H9 (cell line): ENCODE results near the gene FUCA1. TPM values are rescaled to one million over a fixed set of nuclear protein-coding genes. Genes with fewer than 3 reads are reported as not detected.
"Not testable (repeated sequence)": the region's sequence is repeated elsewhere in the genome, so short reads cannot be mapped to it uniquely, and the experiment has no call there.

Experiments
- DNase-seq: peaks from one replicate; pipeline ENCODE4 v3.0.0-alpha.2; 2017
- H2AFZ ChIP-seq: one replicate; pipeline ENCODE4 v1.6.1; 2013; ENCODE audit warnings: mild to moderate bottlenecking, low read length, control low read depth, moderate library complexity
- H2AK5ac ChIP-seq: 2 replicates; pipeline ENCODE4 v1.6.1; 2013; ENCODE audit warnings: low read length, control low read depth, mixed read lengths; ENCODE audit not compliant: insufficient read length
- H2BK120ac ChIP-seq: one replicate; pipeline ENCODE4 v1.6.1; 2013; ENCODE audit warnings: low read depth, mild to moderate bottlenecking, low read length, control low read depth, inconsistent platforms; ENCODE audit not compliant: poor library complexity, severe bottlenecking
- H2BK12ac ChIP-seq: 2 replicates; pipeline ENCODE4 v1.6.1; 2013; ENCODE audit warnings: low read length, control low read depth, mixed read lengths, low read depth; ENCODE audit not compliant: insufficient read length
- H2BK15ac ChIP-seq: 2 replicates; pipeline ENCODE4 v1.6.1; 2013; ENCODE audit warnings: low read depth, low read length, control low read depth
- H2BK20ac ChIP-seq: one replicate; pipeline ENCODE4 v1.6.1; 2013; ENCODE audit warnings: low read depth, mild to moderate bottlenecking, low read length, control low read depth, inconsistent platforms; ENCODE audit not compliant: poor library complexity, severe bottlenecking
- H2BK5ac ChIP-seq: 2 replicates; pipeline ENCODE4 v1.6.1; 2013; ENCODE audit warnings: low read length, control low read depth, mixed read lengths; ENCODE audit not compliant: insufficient read length
- H3K14ac ChIP-seq: 2 replicates; pipeline ENCODE4 v1.6.1; 2013; ENCODE audit warnings: low read length, control low read depth; ENCODE audit not compliant: insufficient read depth
- H3K18ac ChIP-seq: 2 replicates; pipeline ENCODE4 v1.6.1; 2013; ENCODE audit warnings: low read depth, mild to moderate bottlenecking, mixed read lengths, low read length, control low read depth; ENCODE audit not compliant: insufficient read length
- H3K23ac ChIP-seq: 2 replicates; pipeline ENCODE4 v1.6.1; 2013; ENCODE audit warnings: low read length, control low read depth, mixed read lengths, low read depth; ENCODE audit not compliant: insufficient read length
- H3K23me2 ChIP-seq: 2 replicates; pipeline ENCODE4 v1.6.1; 2013; ENCODE audit warnings: low read depth, mild to moderate bottlenecking, mixed read lengths, low read length, control low read depth; ENCODE audit not compliant: insufficient read length, poor library complexity, severe bottlenecking
- H3K27ac ChIP-seq: 2 replicates; pipeline ENCODE4 v1.5.1; 2013; ENCODE audit warnings: low read length, control low read depth, mixed read lengths, low read depth; ENCODE audit not compliant: insufficient read length
- H3K27me3 ChIP-seq: 2 replicates; pipeline ENCODE4 v1.6.1; 2013; ENCODE audit warnings: low read length, control low read depth, inconsistent platforms; ENCODE audit not compliant: insufficient read depth
- H3K4ac ChIP-seq: 2 replicates; pipeline ENCODE4 v1.6.1; 2013; ENCODE audit warnings: low read depth, mild to moderate bottlenecking, control low read depth, inconsistent platforms, low read length, moderate library complexity
- H3K4me1 ChIP-seq: 2 replicates; pipeline ENCODE4 v1.6.1; 2013; ENCODE audit warnings: low read length, control low read depth, inconsistent platforms; ENCODE audit not compliant: insufficient read depth
- H3K4me2 ChIP-seq: 2 replicates; pipeline ENCODE4 v1.6.1; 2013; ENCODE audit warnings: low read length, control low read depth, mixed read lengths; ENCODE audit not compliant: insufficient read length, insufficient read depth
- H3K56ac ChIP-seq: 2 replicates; pipeline ENCODE4 v1.6.1; 2013; ENCODE audit warnings: low read depth, mild to moderate bottlenecking, mixed read lengths, low read length, control low read depth; ENCODE audit not compliant: insufficient read length
- H3K79me1 ChIP-seq: 2 replicates; pipeline ENCODE4 v1.6.1; 2013; ENCODE audit warnings: low read depth, mild to moderate bottlenecking, moderate library complexity, low read length, control low read depth, inconsistent platforms; ENCODE audit not compliant: insufficient read depth, poor library complexity, severe bottlenecking
- H3K79me2 ChIP-seq: 2 replicates; pipeline ENCODE4 v1.6.1; 2013; ENCODE audit warnings: low read length, control low read depth, inconsistent platforms; ENCODE audit not compliant: insufficient read depth
- H3K9ac ChIP-seq: 2 replicates; pipeline ENCODE4 v1.6.1; 2013; ENCODE audit warnings: low read length, control low read depth, mixed read lengths; ENCODE audit not compliant: insufficient read length; ENCODE audit errors: extremely low read depth
- H3K9me3 ChIP-seq: one replicate; pipeline ENCODE4 v1.6.1; 2013; ENCODE audit warnings: low read depth, low read length, inconsistent platforms; ENCODE audit not compliant: control insufficient read depth
- H3T11ph ChIP-seq: one replicate; pipeline ENCODE4 v1.6.1; 2013; ENCODE audit warnings: mild to moderate bottlenecking, low read length, control low read depth, inconsistent platforms
- H4K20me1 ChIP-seq: one replicate; pipeline ENCODE4 v1.6.1; 2013; ENCODE audit not compliant: control insufficient read depth, insufficient read length, insufficient read depth
- H4K5ac ChIP-seq: 2 replicates; pipeline ENCODE4 v1.6.1; 2013; ENCODE audit warnings: low read depth, mild to moderate bottlenecking, mixed read lengths, low read length, control low read depth; ENCODE audit not compliant: insufficient read length
- H4K8ac ChIP-seq: replicated peaks from 2 replicates; pipeline ENCODE4 v1.6.1; 2013; ENCODE audit warnings: low read length, control low read depth, mixed read lengths, low read depth; ENCODE audit not compliant: insufficient read length
- H4K91ac ChIP-seq: 2 replicates; pipeline ENCODE4 v1.6.1; 2013; ENCODE audit warnings: low read depth, mild to moderate bottlenecking, moderate library complexity, mixed read lengths, low read length, control low read depth; ENCODE audit not compliant: insufficient read length
- H3K27ac Mint-ChIP-seq, 3 experiments: 2 replicates in 2 of 3; 3 replicates in 1 of 3; pipeline ENCODE4 v1.8.0; 2020 to 2021; ENCODE audit warnings: mixed read lengths in 3 of 3, mild to moderate bottlenecking in 1 of 3, moderate library complexity in 1 of 3
- H3K27me3 Mint-ChIP-seq: 2 replicates; pipeline ENCODE4 v1.8.0; 2021; ENCODE audit warnings: low read depth, mild to moderate bottlenecking, moderate library complexity, mixed read lengths
- H3K36me3 Mint-ChIP-seq, 3 experiments: 2 replicates in 2 of 3; 3 replicates in 1 of 3; pipeline ENCODE4 v1.8.0; 2020 to 2021; ENCODE audit warnings: low read depth in 3 of 3, mixed read lengths in 3 of 3; ENCODE audit not compliant: insufficient read depth in 1 of 3
- H3K4me1 Mint-ChIP-seq, 2 experiments: 2 replicates each; pipeline ENCODE4 v1.8.0; 2020; ENCODE audit warnings: mixed read lengths in 2 of 2
- H3K4me3 Mint-ChIP-seq, 2 experiments: 2 replicates in 1 of 2; 3 replicates in 1 of 2; pipeline ENCODE4 v1.8.0; 2020 to 2021; ENCODE audit warnings: mild to moderate bottlenecking in 2 of 2, mixed read lengths in 2 of 2, moderate library complexity in 1 of 2
- H3K9me3 Mint-ChIP-seq, 2 experiments: 2 replicates in 1 of 2; 3 replicates in 1 of 2; pipeline ENCODE4 v1.8.0; 2020; ENCODE audit warnings: mild to moderate bottlenecking in 2 of 2, mixed read lengths in 2 of 2, moderate library complexity in 1 of 2
- CTCF ChIP-seq: fragments of 200-600 bp; sonication (generic); conservative IDR thresholded peaks from 3 replicates; pipeline ENCODE4 v1.8.0; 2021; ENCODE audit warnings: antibody characterized with exemption, mild to moderate bottlenecking
- WGBS: extraction: QIAGEN DNeasy Blood & Tissue Kit; methylation state at CpG from one replicate; pipeline ENCODE4 v1.1.7; 2013; ENCODE audit warnings: missing lambda C conversion rate, low lambda C conversion rate, mixed read lengths; ENCODE audit not compliant: insufficient read length; ENCODE audit errors: extremely low coverage; 5-methylcytosine and 5-hydroxymethylcytosine counted together
- total RNA-seq: library from RNA; stranded (reverse); gene quantifications from 2 replicates; pipeline ENCODE4 v1.2.1, GENCODE V29; 2021

The FUCA1 gene
- total RNA-seq, 1 experiment from 2014 or later: 9.1 TPM

GRCh38 chr1:23902321-23903278 is 34.5 kb upstream of the FUCA1 start:
- Histone ChIP-seq H3K27ac (no peak overlapping the region), H3K4ac (no peak overlapping the region)
- peak overlapping the region; percentile 47 to 66; a peak in 3 of 5 replicates for H3K4me3 Mint-ChIP-seq

GRCh38 chr1:23900017-23900416 is 31.9 kb upstream of the FUCA1 start:
- H3K27me3 ChIP-seq, H2BK15ac ChIP-seq, H3K23ac ChIP-seq, H2AK5ac ChIP-seq, H3K56ac ChIP-seq, H4K20me1 ChIP-seq, H3K79me1 ChIP-seq, H2BK12ac ChIP-seq, H3K18ac ChIP-seq, H4K8ac ChIP-seq, H2BK120ac ChIP-seq, H3K4me1 ChIP-seq, H3K23me2 ChIP-seq, H3K4me2 ChIP-seq, H3K9me3 Mint-ChIP-seq, H3T11ph ChIP-seq, H2AFZ ChIP-seq, H3K9me3 ChIP-seq, H3K36me3 Mint-ChIP-seq, H4K5ac ChIP-seq, H2BK5ac ChIP-seq, H3K79me2 ChIP-seq, DNase-seq, H3K9ac ChIP-seq, H3K4ac ChIP-seq, H4K91ac ChIP-seq, H3K27ac ChIP-seq, H2BK20ac ChIP-seq, H3K14ac ChIP-seq: not testable (repeated sequence)
- H3K4me3 Mint-ChIP-seq: peak overlapping the region in 1 of 2 experiments; percentile 30; a peak in 1 of 5 replicates
- peaks cover 18 to 31% of the 10 kb centered on the region in 2 experiments for H3K4me1 Mint-ChIP-seq
- H3K27me3 Mint-ChIP-seq: peaks cover 58% of the 10 kb centered on the region
- WGBS: no CpG with 5 or more reads among the region's 8 CpGs
- peak overlapping the region in 1 of 3 experiments; percentile 46; a peak in 2 of 7 replicates for H3K27ac Mint-ChIP-seq

More at GRCh38 chr1:23902321-23903278, 34.5 kb upstream of the FUCA1 start:
- Histone ChIP-seq H2AFZ (no peak overlapping the region), H3K79me1 (no peaks in the 10 kb centered on the region), H3K18ac (no peak overlapping the region), H2BK12ac (no peak overlapping the region), H3K27me3 (peaks cover 8% of the 10 kb centered on the region; the same call in 1 of the 2 replicates), H3K14ac (no peak overlapping the region; the same call in 1 of the 2 replicates), H3K4me2 (peak overlapping the region; percentile 50), H3T11ph (no peak overlapping the region), H2AK5ac (no peak overlapping the region), H4K5ac (no peak overlapping the region), H3K9ac (no peak overlapping the region), H3K4me1 (peaks cover 6% of the 10 kb centered on the region; the same call in 1 of the 2 replicates), H2BK15ac (no peak overlapping the region), H4K20me1 (no peaks in the 10 kb centered on the region), H2BK120ac (no peak overlapping the region), H3K79me2 (no peaks in the 10 kb centered on the region), H3K9me3 (no peaks in the 10 kb centered on the region), H3K56ac (no peak overlapping the region), H2BK20ac (no peak overlapping the region), H3K23ac (no peak overlapping the region), H4K8ac (no peak overlapping the region), H2BK5ac (no peak overlapping the region), H3K23me2 (peaks cover 8% of the 10 kb centered on the region), H4K91ac (no peak overlapping the region)
- Mint-ChIP-seq H3K36me3 (no peaks in the 10 kb centered on the region), H3K4me1 (peaks cover 18 to 33% of the 10 kb centered on the region in 2 experiments), H3K27me3 (peaks cover 61% of the 10 kb centered on the region), H3K27ac (no peak overlapping the region), H3K9me3 (no peaks in the 10 kb centered on the region)
- TF ChIP-seq CTCF: no peak
- no peak for DNase-seq
- no CpG with 5 or more reads among the region's 92 CpGs for WGBS
